Ascending aorta (tissue), 2 donors: ENCODE data around the gene MTCL3.

Experiments
- DNase-seq, 2 donors: peaks; one replicate each; pipeline ENCODE4 v3.0.0-alpha.2; 2019; ENCODE audit warnings: low spot score in 2 of 2
- H3K27ac ChIP-seq, 2 donors: fragments of 200-600 bp; sonication (generic); one replicate each; pipeline ENCODE4 v1.5.1; 2016 to 2017; ENCODE audit warnings: mild to moderate bottlenecking in 1 of 2
- H3K27me3 ChIP-seq: fragments of 200-600 bp; sonication (generic); one replicate; pipeline ENCODE4 v1.5.1; 2017
- H3K36me3 ChIP-seq, 2 donors: fragments of 200-600 bp; sonication (generic); one replicate each; pipeline ENCODE4 v1.5.1; 2016
- H3K4me1 ChIP-seq, 2 donors: fragments of 200-600 bp; sonication (generic); one replicate each; pipeline ENCODE4 v1.5.1; 2016 to 2017; ENCODE audit warnings: mild to moderate bottlenecking in 1 of 2
- H3K4me3 ChIP-seq, 2 donors: fragments of 200-600 bp; sonication (generic); one replicate each; pipeline ENCODE4 v1.5.1; 2016 to 2017; ENCODE audit warnings: mild to moderate bottlenecking in 1 of 2
- H3K9me3 ChIP-seq, 2 donors: fragments of 200-600 bp; sonication (generic); one replicate each; pipeline ENCODE4 v1.5.1; 2016
- intact Hi-C: fragments of 100-400 bp; cut with DNase I; formaldehyde crosslinking; loops from one replicate; pipeline ENCODE4 v1.15.1; 2023
- TF ChIP-seq, protein P1 (sequence below), 3 experiments: fragments of 200-600 bp in 2 of 3; fragments of 450-650 bp in 1 of 3; sonication (generic) in 2 of 3; IDR thresholded peaks; one replicate each; pipeline ENCODE4 v1.5.1; 2016 to 2019; ENCODE audit warnings: antibody characterized with exemption in 3 of 3, mild to moderate bottlenecking in 1 of 3, moderate library complexity in 1 of 3

MTCL3 gene

GRCh38 chr6:127486934-127487333, 32.2 kb downstream of the MTCL3 start:
- intact Hi-C loops: no loop called here

GRCh38 chr6:127484212-127484863, 34.8 kb downstream of the MTCL3 start:
- intact Hi-C loops: no loop called here
- Histone ChIP-seq H3K27me3 (no peaks in the 10 kb centered on the region), H3K27ac (no peak overlapping the region), H3K9me3 (no peaks in the 10 kb centered on the region), H3K4me1 (no peaks in the 10 kb centered on the region), H3K4me3 (no peak overlapping the region), H3K36me3 (no peaks in the 10 kb centered on the region)
- DNase-seq: no peak
- TF ChIP-seq, protein P1, sequence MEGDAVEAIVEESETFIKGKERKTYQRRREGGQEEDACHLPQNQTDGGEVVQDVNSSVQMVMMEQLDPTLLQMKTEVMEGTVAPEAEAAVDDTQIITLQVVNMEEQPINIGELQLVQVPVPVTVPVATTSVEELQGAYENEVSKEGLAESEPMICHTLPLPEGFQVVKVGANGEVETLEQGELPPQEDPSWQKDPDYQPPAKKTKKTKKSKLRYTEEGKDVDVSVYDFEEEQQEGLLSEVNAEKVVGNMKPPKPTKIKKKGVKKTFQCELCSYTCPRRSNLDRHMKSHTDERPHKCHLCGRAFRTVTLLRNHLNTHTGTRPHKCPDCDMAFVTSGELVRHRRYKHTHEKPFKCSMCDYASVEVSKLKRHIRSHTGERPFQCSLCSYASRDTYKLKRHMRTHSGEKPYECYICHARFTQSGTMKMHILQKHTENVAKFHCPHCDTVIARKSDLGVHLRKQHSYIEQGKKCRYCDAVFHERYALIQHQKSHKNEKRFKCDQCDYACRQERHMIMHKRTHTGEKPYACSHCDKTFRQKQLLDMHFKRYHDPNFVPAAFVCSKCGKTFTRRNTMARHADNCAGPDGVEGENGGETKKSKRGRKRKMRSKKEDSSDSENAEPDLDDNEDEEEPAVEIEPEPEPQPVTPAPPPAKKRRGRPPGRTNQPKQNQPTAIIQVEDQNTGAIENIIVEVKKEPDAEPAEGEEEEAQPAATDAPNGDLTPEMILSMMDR (IDR thresholded peaks at IDR 0.05): no peak

More at GRCh38 chr6:127486934-127487333, 32.2 kb downstream of the MTCL3 start:
- no peaks in the 10 kb centered on the region for H3K9me3 ChIP-seq
- no peak overlapping the region for H3K27ac ChIP-seq
- H3K4me3 ChIP-seq: no peak overlapping the region
- TF ChIP-seq, protein P1 (IDR thresholded peaks at IDR 0.05): no peak
- no peak for DNase-seq
- no peaks in the 10 kb centered on the region for H3K27me3 ChIP-seq
- no peaks in the 10 kb centered on the region for H3K36me3 ChIP-seq
- H3K4me1 ChIP-seq: no peaks in the 10 kb centered on the region

DNA sequence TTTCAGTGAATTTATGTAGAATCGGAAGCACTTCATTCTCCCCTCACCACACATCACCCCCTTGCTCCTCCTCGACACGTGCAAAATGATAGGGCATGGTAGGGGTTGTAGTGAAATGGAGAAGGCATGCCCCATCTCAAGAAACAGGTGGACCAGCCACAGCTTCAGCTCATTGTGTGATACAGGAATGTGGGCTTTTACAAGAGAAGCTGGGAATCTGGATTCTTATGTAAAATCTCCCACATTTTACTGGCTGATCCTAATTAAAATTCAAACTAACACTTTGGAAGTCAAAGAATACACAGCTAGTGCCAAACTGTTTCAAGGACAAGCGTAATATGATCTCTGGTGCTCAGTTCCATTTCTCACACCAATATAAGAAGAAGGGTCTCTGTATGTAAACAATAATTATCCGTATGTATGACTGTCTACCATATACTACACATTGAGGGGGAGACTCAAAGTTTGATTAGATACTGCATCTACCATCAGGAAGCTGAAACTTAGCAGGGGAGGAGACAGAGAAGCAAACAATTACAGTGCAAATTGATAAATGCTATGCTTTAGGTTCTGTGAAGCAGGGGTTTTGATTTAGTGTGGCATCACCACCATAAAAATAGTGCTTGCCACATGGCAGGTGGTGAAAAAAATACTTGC, 35.6 kb downstream of the MTCL3 start:
- intact Hi-C loops: no loop called here

GRCh38 chr6:127482325-127482724, 36.8 kb downstream of the MTCL3 start:
- no peak overlapping the region for H3K4me3 ChIP-seq
- no peak overlapping the region for H3K27ac ChIP-seq
- H3K36me3 ChIP-seq: no peaks in the 10 kb centered on the region
- intact Hi-C loops: no loop called here
- H3K27me3 ChIP-seq: no peaks in the 10 kb centered on the region
- no peak for DNase-seq
- H3K4me1 ChIP-seq: no peaks in the 10 kb centered on the region
- TF ChIP-seq, protein P1 (IDR thresholded peaks at IDR 0.05): no peak
- no peaks in the 10 kb centered on the region for H3K9me3 ChIP-seq

More for the DNA sequence above, 35.6 kb downstream of the MTCL3 start:
- TF ChIP-seq, protein P1 (IDR thresholded peaks at IDR 0.05): no peak
- Histone ChIP-seq H3K4me3 (no peak overlapping the region), H3K27me3 (no peaks in the 10 kb centered on the region), H3K4me1 (no peaks in the 10 kb centered on the region), H3K36me3 (no peaks in the 10 kb centered on the region), H3K27ac (no peak overlapping the region), H3K9me3 (no peaks in the 10 kb centered on the region)
- no peak for DNase-seq

- TF ChIP-seq, protein P1 (IDR thresholded peaks at IDR 0.05): no peak
- Histone ChIP-seq H3K27me3 (no peaks in the 10 kb centered on the region), H3K27ac (no peak overlapping the region), H3K36me3 (no peaks in the 10 kb centered on the region), H3K4me1 (no peaks in the 10 kb centered on the region), H3K4me3 (no peak overlapping the region), H3K9me3 (no peaks in the 10 kb centered on the region)
- DNase-seq: no peak
- intact Hi-C loops: no loop called here
Observed at GRCh38 chr6:127481628-127482027, 37.5 kb downstream of the MTCL3 start.
